WERI-Rb-1 (cell line): ENCODE data around the gene LAMP5.

ENCODE experiments used
- DNase-seq: peaks from one replicate; pipeline ENCODE4 v3.0.0-alpha.2; 2020
- H3K27ac ChIP-seq: fragments of 250-450 bp; sonication (Bioruptor Pico); 2 replicates; pipeline ENCODE4 v1.5.1; 2020; ENCODE audit warnings: mild to moderate bottlenecking, moderate library complexity
- H3K27me3 ChIP-seq: fragments of 250-450 bp; sonication (Bioruptor Pico); 2 replicates; pipeline ENCODE4 v1.5.1; 2021; ENCODE audit warnings: mild to moderate bottlenecking, low read depth, moderate library complexity; ENCODE audit not compliant: insufficient read depth, severe bottlenecking
- H3K36me3 ChIP-seq: fragments of 250-450 bp; sonication (Bioruptor Pico); 2 replicates; pipeline ENCODE4 v1.5.1; 2020; ENCODE audit warnings: mild to moderate bottlenecking, moderate library complexity
- H3K4me3 ChIP-seq: 2 replicates; pipeline ENCODE4 v1.5.1; 2011; ENCODE audit warnings: low read depth, mild to moderate bottlenecking, control low read depth, low read length
- H3K9me3 ChIP-seq: fragments of 250-450 bp; sonication (Bioruptor Pico); 2 replicates; pipeline ENCODE4 v1.5.1; 2021; ENCODE audit warnings: mild to moderate bottlenecking, moderate library complexity; ENCODE audit not compliant: severe bottlenecking
- TF ChIP-seq, protein P1 (sequence below): IDR thresholded peaks from 2 replicates; pipeline ENCODE4 v1.5.1; 2011; ENCODE audit warnings: low read depth, mild to moderate bottlenecking, control low read depth, inconsistent platforms, low read length

Gene LAMP5, protein sequence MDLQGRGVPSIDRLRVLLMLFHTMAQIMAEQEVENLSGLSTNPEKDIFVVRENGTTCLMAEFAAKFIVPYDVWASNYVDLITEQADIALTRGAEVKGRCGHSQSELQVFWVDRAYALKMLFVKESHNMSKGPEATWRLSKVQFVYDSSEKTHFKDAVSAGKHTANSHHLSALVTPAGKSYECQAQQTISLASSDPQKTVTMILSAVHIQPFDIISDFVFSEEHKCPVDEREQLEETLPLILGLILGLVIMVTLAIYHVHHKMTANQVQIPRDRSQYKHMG

DNA sequence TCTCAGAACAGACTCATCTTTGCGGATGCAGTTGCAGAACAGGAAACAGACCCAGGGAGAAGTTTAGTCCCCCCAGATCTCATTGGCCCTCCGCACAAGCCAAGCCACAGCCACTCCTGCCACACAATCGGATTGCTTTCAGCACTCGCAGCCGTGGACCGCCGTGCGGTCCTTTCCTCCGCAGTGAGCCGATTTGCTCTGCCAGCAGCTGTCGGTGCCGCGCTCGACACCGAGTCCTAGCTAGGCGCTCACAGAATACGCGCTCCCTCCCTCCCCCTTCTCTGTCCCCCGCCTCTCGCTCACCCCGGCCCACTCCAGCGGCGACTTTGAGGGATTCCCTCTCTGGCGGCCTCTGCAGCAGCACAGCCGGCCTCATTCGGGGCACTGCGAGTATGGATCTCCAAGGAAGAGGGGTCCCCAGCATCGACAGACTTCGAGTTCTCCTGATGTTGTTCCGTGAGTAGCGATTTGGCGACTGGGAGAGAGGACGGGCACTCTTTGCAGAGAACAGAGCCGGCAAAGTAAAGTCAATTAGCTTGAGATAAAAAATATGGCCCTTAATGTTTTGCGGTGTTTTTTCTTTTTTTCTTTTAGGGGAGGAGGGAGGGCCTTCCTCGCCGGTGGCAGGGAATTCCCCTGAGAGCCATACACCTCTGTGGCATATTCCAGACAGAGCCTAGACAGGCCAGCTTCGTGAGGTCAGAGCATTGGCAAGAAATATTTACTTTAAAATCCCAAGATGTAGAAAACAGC is at the start of gene LAMP5:
Gene LAMP5 (plus strand): TSS at position 130 of the 753 bp plus-strand sequence. CDS start 263 bp downstream, at position 393.
- Histone ChIP-seq H3K36me3 (no peaks in the 10 kb centered on the region), H3K27me3 (peaks cover 12% of the 10 kb centered on the region), H3K9me3 (no peaks in the 10 kb centered on the region), H3K27ac (no peak within 1 kb of the TSS), H3K4me3 (peak within 1 kb of the TSS; percentile 28)
- DNase-seq: peak; percentile 79
- TF ChIP-seq, protein P1, sequence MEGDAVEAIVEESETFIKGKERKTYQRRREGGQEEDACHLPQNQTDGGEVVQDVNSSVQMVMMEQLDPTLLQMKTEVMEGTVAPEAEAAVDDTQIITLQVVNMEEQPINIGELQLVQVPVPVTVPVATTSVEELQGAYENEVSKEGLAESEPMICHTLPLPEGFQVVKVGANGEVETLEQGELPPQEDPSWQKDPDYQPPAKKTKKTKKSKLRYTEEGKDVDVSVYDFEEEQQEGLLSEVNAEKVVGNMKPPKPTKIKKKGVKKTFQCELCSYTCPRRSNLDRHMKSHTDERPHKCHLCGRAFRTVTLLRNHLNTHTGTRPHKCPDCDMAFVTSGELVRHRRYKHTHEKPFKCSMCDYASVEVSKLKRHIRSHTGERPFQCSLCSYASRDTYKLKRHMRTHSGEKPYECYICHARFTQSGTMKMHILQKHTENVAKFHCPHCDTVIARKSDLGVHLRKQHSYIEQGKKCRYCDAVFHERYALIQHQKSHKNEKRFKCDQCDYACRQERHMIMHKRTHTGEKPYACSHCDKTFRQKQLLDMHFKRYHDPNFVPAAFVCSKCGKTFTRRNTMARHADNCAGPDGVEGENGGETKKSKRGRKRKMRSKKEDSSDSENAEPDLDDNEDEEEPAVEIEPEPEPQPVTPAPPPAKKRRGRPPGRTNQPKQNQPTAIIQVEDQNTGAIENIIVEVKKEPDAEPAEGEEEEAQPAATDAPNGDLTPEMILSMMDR: no peak

DNA sequence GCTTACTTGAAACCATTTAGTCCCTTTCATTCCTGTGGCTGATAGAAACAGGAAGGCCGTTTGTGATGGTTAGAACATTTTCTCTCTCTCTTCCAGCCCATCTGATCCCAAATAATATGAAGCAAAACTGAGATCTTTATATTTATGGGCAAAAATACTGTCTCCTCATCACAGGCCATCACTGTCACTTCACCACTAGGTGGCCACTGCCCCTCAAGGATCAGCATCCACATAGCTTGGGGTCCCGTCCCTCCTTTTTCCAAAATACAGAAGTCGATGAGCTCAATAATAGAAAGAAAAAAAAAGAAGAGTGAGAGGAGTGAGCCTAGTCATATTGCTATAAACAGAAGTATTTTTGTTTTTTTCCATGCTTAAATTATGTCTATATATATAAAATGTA is 46.4 kb upstream of the LAMP5 start:
- H3K27me3 ChIP-seq: no peaks in the 10 kb centered on the region
- H3K9me3 ChIP-seq: no peaks in the 10 kb centered on the region
- TF ChIP-seq, protein P1: peak; percentile 75
- H3K4me3 ChIP-seq: no peak overlapping the region
- H3K27ac ChIP-seq: no peak overlapping the region
- H3K36me3 ChIP-seq: no peaks in the 10 kb centered on the region
- peak; percentile 21 for DNase-seq

DNA sequence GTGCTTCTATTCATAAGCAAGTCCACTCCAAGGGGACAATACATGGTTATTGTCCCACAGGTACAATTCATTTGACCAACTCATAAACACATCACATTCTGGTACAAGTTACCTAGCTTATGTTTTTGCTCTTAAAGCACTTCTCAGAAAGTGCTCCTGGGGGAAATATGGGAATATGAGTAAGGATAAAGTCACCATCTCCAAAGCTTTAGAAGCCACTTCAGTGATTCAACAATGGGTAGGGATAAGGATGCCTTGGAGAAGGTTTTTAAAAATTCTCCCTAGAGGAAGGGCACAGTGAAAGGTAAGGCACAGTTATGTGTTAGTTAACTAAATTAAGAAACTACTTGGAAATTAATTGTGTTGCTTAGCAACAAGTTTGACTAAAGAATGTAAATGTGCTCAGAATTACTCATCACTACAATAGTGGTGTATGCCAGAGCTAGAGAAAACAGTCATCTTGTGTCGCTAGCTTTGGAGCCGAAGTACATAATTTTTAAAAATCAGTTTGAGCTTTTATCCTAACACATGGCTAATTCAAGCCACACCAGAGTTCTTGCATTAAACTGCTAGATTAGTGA is 39.5 kb upstream of the LAMP5 start:
- Histone ChIP-seq H3K9me3 (no peaks in the 10 kb centered on the region), H3K27me3 (no peaks in the 10 kb centered on the region), H3K36me3 (no peaks in the 10 kb centered on the region), H3K27ac (no peak overlapping the region), H3K4me3 (no peak overlapping the region)
- TF ChIP-seq, protein P1: no peak
- DNase-seq: no peak

DNA sequence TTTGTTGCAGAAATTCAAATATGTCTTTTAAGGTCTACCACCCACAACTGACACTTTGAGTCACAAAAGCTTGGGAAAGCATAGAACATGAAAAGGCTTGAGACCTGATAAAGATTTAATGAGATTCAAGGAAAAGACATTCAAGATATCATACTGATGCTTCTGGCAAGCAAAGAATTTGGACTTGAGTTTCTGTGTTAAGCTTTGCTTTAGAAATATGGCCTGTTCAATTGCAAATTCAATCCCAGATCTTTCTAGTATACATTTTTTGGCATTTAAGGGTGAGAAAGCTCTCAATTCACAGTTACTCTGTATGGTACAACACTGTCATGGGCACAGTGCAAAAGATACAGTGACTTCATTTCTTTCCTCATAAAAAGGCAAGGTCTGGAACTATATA is 38.9 kb upstream of the LAMP5 start:
- no peak overlapping the region for H3K27ac ChIP-seq

DNA sequence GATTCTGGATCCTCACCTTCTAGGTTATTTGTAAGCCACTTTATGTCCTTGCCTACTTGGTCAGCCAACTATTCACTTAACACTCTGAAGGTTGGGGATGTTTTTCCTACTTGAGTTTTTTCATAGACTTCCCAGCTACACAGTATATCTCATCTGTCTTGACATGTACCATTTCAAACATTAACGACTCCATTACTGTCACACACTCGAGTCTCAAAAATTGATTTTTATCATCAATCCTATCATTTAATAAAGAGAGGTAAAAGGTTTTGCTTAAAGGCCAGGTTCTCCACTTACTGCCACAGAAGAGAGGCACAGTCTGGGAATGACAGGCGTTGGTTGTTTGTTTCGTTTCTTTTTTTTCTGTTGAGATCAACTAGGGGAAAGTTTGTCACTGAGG is 38.2 kb upstream of the LAMP5 start:
- DNase-seq: no peak
- TF ChIP-seq, protein P1: no peak
- Histone ChIP-seq H3K36me3 (no peaks in the 10 kb centered on the region), H3K9me3 (no peaks in the 10 kb centered on the region), H3K27me3 (no peaks in the 10 kb centered on the region), H3K27ac (no peak overlapping the region), H3K4me3 (no peak overlapping the region)

More for the DNA sequence above, 38.9 kb upstream of the LAMP5 start:
- Histone ChIP-seq H3K27me3 (no peaks in the 10 kb centered on the region), H3K36me3 (no peaks in the 10 kb centered on the region), H3K9me3 (no peaks in the 10 kb centered on the region), H3K4me3 (no peak overlapping the region)
- TF ChIP-seq, protein P1: no peak
- DNase-seq: no peak
